ENCODE data around the gene ILRUN. TPM values are rescaled to one million over a fixed set of nuclear protein-coding genes. Genes with fewer than 3 reads are reported as not detected.

The ILRUN gene
- total and polyA plus RNA-seq, 2 of the 8 experiments (the other 6 are each of a cell fraction or from before 2014, with no cell fraction given) = 39.2 to 81.2 TPM

- TF ChIP-seq EZH2 (IDR thresholded peaks at IDR 0.05; ENCODE audit: low read depth, low read length, severe bottlenecking) (no peak), KDM1A (IDR thresholded peaks at IDR 0.05; ENCODE audit: borderline replicate concordance, low read length) (no peak), JUN (IDR thresholded peaks at IDR 0.05; ENCODE audit: low read depth, low read length) (no peak), TAF1 (IDR thresholded peaks at IDR 0.05; ENCODE audit: low read depth, low read length) (no peak)
- TF ChIP-seq, protein P1, sequence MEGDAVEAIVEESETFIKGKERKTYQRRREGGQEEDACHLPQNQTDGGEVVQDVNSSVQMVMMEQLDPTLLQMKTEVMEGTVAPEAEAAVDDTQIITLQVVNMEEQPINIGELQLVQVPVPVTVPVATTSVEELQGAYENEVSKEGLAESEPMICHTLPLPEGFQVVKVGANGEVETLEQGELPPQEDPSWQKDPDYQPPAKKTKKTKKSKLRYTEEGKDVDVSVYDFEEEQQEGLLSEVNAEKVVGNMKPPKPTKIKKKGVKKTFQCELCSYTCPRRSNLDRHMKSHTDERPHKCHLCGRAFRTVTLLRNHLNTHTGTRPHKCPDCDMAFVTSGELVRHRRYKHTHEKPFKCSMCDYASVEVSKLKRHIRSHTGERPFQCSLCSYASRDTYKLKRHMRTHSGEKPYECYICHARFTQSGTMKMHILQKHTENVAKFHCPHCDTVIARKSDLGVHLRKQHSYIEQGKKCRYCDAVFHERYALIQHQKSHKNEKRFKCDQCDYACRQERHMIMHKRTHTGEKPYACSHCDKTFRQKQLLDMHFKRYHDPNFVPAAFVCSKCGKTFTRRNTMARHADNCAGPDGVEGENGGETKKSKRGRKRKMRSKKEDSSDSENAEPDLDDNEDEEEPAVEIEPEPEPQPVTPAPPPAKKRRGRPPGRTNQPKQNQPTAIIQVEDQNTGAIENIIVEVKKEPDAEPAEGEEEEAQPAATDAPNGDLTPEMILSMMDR (IDR thresholded peaks at IDR 0.05; ENCODE audit: control extremely low read depth in 1 of 3, insufficient read depth in 1 of 3, low read depth in 1 of 3, low read length in 3 of 3) = no peak
These were observed 23.5 kb downstream of the ILRUN start (continued) for GRCh38 chr6:34673064-34673463.
